ENCODE data around the gene SMR3A.

Gene SMR3A

DNA sequence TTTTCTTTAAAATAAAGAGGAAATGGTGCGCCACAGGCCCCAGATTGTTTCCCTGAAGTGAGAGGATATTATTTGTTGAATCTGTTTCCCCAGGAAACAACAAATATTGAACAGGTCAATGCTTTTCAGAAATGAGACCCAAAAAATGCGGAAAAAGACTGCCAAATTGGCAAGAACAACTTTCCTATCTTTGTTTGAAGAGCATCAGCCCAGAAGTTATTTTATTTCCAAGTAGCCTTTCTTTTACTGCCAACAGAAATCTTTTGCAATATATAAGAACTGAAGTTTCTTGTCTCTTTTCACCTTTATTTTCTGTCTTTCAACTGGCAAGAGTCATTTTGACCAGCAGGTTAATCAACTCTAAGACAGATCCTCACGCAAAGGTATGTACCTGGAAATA lies at the start of gene SMR3A:
Gene SMR3A, plus strand, starts transcription at position 301 of the 400 bp plus-strand sequence. CDS start 1,356 bp downstream, outside the sequence.
- no peak for DNase-seq

DNA sequence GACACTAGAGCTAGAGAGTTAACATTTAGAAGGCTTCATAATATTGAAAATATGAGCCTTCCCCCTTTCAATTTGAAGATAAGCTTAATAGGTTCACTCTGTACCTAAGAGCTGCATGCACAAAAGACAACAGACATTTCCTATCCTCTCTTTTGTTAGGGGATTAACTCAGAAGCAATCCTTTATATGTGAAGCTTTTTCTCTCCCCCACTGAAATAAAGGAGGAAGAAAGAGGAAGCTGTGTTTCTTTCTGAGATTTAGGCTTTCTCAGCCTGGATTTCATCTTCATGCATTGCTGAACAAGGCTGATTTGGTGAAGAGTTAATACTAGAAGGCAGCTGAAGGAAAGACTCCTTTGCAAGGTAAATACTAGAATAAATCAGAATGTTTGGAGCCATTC lies 46.8 kb upstream of the SMR3A start:
- DNase-seq, result no peak

DNA sequence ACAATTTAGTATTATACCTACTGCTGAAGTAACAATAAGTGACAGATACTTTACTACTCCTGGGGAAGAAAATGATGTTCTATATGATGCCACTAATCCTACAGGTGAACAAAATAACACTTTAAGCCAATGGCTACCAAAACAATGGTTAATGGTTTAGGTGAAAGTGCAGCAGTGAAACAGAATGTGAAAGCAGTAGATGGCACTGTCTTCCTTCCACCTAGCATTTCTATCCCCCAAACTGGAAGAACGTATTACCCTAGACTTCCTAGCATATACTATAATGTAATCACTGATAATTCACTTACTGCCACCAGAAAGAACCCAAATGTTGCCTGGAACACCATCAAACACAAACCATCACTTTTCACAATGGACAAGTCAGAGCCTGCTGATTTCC lies 44.6 kb upstream of the SMR3A start:
- no peak for DNase-seq

DNA sequence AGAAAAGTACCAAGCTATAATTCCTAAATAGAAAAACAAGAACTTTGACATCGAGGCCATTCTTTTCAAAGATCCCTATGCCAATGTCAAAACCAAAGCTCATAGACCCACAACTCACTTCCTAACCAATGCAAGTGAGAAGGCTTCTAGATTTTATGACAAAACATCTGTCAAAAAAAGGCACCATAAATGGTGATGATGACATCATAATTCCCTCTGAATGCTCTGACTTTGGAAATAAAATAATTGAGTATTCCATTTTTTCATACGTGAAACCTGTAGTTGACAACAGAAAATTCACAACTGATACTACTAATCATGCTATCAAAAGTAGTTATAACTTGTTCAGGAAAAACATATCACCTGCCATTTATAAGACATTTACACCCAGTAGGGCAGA lies 34.5 kb upstream of the SMR3A start:
- no peak for DNase-seq

DNA sequence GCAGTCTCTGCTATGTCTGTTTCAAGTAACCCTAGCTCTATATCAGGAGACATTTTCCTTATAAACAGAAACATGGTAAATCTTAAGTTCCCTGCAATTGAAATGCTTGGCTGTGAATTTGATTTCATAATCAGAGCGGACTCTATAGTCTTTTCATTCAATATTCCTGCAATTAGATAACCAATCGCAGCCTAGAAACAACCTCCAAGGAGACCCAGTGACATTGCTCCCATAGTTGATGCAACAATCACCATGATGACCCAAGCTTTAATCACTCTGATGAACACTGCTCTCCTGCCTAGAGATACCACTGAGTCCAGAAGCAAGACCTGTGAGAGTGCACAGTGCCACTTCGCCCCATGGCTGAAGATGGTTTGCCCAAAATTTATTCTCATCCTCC lies 25.9 kb upstream of the SMR3A start, which contains the start of gene CABS1:
Gene CABS1, plus strand, starts transcription at position 301 of the 400 bp plus-strand sequence. Its CDS starts 59 bp downstream, at position 360.
- DNase-seq, result no peak

DNA sequence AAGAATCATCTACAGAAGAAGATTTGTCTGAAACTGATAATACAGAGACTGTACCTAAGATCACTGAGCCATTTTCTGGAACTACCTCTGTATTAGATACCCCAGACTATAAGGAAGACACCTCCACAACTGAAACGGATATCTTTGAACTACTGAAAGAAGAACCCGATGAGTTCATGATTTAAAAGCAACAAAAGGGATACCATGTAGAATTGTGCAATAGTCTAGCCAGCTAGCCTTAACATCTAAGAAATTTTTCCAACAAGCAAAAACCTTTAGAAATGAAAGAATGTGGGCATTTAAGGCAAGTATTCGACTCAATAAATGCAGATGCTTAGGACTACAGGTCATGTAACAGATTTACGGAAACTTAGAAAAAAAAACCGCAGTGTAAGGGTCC lies 24.5 kb upstream of the SMR3A start:
- no peak for DNase-seq

DNA sequence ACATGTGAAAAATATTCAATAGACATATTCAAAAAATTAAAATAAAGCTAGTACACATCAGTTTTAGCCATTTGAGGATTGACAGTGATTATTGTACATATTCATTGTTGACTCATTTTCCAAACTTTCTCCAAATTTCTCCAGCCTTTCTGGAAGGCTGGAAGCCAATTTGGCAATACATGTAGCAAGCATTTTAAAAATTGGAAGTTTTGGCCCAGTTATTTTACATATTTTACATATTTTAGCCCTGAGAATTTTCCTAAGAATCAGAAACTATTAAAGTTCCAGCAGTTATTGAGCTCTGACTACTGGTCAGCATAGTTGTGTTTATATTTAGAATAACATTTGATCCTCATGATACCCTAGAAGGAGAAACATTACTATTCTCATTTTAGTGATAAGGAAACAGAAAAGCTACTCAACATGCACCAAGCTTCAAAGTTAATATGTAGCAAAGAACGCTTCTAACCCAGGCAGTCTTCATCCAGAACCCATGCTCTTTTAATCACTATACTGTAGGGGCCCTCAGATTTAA lies 22.6 kb upstream of the SMR3A start:
- DNase-seq, result no peak

DNA sequence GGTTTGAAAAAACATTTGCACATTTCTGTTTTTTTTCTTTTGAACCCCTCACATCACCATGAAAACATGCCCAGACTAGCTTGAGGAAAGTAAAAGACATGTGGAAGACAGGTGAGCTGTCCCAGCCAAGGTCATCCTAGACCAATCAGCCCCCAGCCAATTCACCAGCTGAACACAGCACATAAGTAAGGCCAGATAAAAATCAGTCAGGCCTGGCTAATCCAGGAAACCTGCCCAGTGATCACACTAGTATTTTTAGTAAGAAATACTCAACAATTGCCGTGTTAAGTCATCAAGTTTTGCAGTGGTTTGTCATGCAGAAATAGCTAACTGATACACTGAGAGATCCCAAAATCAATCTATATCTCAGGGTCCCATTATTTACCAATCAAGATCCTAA lies 4.4 kb upstream of the SMR3A start:
- DNase-seq, result no peak

DNA sequence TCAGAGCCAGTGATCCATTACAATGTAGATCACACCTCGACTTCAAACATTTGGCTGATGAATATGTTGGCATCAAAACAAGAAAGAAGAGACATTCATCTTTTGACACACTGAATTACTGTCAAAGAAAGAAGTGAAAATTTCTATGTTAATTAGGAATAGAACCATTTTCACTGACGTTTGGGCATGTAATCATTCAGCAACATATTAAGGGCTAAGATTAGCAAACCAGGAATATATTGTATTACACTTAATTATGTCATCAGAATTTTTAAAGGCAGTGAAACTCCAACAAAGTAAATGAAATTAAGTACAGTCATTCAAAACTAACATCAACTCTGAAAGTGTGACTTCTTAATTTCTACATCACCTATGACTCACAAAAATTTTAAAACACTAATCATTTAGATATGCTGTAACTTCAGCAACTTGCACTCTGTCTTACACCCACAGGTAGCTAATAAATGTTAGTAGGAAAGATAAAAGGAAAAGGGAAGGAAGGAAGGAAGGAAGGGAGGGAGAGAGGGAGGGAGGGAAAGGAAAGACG lies 1.4 kb upstream of the SMR3A start:
- DNase-seq, result no peak

DNA sequence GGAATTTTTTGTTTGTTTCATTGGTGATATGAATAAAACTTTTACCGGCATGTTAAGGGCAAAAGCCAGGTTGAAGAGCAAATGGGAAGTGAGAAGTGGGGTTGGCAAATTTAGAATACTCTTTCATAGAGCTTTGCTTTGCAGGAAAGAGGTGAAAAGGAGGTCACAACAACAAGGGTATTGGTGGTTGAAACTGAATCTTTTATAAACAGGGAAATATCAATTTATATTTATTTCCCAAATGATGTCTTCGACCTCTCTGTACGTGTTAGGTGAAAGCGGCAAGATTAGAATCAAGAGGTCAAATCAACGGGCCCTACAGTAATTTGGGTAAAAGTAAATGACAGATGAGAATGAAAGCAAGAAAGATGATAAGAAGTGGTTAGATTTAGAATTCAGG lies 3.4 kb downstream of the SMR3A start:
- no peak for DNase-seq

DNA sequence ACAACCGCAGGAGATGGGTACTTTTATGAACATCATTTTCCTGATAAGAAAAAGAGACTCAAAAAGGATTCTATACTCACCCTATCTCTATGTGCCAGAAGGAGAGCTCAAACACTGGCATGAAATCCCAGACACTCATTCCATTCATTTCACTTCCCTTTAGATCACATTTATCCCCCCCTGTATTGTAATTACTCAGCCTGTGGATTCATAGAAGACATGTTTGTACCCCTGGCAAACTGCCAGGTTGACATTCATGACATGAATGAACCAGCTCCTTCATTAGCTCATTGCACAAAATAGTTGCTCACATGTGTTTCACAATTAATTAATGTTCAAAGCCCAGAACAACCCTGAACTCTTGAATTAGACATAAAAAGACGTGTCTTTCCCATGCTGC lies 4.9 kb downstream of the SMR3A start:
- no peak for DNase-seq

DNA sequence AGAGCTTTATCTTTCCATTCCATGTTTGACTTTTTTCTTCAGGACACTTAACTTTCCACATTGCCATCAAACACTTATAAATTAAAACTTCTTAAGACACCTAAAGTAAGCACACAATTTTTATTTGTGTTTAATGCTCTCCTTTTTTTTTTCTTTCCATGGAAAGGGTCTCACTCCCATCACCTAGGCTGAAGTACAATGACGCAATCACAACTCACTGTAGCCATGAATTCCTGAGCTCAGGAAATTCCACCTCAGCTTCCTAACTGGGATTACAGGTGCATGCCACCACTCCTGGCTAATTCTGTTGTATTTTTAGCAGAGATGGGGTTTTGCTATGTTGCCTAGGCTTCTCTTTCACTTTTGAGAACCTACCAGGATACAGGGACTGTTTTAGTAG lies 7.3 kb downstream of the SMR3A start:
- no peak for DNase-seq

DNA sequence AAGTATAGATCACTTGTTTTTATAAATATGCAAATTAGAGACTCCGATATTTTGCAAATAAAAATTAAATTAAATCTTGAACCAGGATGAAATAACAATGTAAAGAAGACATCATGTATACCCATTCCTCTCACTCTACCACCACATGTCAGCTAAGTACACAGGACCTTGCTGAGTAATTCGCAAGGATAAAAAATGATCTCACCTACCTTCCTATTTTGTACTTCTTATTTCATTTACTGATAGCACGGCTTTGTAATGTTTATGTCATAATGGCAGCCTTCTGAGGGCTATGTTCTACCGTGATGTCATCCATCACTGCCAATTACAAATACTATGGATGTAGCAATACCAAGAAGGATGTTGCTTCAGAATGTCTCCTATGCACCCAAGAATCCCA lies 11.4 kb downstream of the SMR3A start:
- DNase-seq, result no peak

DNA sequence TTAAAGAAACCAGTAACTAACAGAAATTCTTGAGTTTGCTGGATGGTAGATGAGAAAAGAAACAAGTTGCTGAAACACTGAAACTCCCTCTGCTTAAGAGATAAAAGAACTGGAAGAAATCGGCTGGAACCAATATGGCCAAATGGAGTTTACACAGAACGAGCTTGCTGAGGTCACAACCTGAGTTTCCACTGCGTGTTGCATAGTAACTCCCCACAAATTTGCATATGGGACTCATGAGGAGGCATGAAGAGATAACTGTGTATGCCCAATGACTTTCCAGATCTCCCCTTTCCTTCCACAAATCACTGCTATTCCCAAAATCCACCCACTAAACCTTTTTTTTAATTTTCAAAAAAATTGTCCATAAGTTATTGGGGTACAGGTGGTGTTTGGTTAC lies 12.2 kb downstream of the SMR3A start:
- no peak for DNase-seq

DNA sequence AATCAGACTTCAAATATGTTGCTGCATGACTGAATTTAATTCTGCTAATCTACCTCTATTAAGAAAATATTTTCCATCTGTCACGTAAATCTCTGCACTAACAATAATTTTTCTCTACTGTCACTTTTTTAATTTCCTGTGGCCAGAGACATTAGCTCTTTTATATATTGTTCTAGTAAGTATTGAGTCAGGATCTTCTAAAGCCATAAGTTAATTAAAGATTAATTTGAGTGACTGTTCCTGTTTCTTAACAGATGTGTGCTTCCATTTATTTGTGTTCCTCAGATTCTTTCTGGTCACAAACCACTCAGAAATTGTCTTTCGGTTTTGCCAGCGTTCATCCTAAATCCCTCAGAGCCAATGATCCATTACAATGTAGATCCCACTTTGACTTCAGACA lies 20.0 kb downstream of the SMR3A start:
- DNase-seq, result no peak

DNA sequence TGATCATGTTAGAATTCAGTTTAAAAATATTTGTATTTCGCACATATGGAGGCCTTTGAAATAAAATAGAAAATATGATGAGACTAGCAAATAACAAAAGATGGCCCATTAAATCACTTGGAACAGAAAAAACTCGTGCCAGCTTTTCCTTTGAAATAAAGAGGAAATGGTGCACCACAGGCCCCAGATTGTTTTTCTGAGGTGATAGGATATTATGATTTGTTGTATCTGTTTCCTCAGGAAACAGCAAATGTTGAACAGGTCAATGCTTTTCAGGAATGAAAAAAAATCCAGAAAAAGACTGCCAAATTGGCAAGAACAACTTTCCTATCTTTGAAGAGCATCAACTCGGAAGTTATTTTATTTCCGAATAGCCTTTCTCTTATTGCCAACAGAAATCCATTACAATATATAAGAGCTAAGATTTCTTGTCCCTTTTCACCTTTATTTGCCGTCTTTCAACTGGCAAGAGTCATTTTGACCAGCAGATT lies 22.2 kb downstream of the SMR3A start, which contains the start of gene SMR3B:
Gene SMR3B, plus strand, starts transcription at position 441 of the 491 bp plus-strand sequence. CDS start 1,380 bp downstream, outside the sequence.
- DNase-seq, result no peak

DNA sequence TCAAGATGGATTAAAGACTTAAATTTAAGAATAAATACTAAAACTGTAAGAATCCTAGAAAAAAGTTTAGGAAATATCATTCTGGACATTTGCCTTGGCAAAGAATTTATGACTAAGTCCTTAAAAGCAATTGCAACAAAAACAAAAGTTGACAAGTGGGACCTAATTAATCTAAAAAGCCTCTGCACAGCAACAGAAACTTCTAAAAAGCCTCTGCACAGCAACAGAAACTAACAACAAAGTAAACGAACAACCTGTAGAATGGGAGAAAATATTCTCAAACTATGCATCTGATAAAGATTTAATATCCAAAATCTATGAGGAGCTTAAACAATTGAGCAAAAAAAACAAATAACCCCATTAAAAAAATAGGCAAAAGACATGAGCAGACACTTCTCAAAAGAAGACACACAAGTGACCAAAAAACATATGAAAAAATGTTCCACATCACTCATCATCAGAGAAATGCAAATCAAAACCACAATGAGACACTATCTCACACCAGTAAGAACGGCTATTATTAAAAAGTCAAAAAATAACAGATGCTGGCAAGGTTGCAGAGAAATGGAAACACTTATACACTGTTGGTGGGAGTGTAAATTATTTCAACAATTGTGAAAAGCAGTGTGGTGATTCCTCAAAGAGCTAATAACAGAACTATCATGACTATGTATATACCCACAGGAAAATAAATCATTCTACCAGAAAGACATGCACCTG lies 31.7 kb downstream of the SMR3A start:
- no peak for DNase-seq

DNA sequence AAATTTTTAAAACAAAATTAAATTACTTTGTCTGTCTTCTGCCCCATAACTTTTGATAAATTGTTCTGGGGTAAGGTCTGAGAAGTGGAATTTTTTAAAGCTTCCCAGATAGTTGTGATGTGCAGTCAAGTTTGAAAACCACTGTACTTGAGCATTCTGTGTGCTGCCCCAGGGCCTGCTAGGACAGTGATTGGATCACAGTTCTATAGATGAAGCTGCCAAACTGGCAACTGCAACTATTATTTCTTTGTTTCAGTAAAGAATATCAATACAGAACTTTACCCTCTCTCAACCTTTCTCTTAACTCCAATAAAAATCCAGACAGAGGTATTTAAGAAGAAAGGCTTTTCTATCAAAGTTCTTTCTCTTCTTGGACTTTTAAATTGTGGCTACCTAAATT lies 37.0 kb downstream of the SMR3A start, which contains the start of gene OPRPN:
Gene OPRPN, plus strand, starts transcription at position 361 of the 400 bp plus-strand sequence. CDS start 1,346 bp downstream, outside the sequence.
- no peak for DNase-seq

DNA sequence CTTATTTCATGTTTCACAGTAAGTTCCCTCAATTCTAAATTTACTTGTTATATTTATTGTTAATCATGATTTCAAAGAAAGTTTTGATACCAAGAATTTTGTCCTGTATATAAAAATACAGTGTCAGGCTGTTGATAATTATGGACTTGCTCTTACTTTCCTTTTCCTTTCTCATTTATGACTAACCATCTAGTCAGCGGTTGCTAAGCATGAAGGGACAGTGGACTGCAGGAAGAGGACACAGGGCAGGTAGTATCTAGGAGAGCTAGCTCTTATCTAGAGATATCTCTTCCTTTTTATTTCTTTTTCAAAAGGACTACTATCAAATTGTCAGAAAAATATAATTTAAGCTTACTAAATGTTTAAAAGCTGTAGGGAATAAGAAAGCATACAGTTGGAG lies 38.8 kb downstream of the SMR3A start:
- DNase-seq, result no peak

DNA sequence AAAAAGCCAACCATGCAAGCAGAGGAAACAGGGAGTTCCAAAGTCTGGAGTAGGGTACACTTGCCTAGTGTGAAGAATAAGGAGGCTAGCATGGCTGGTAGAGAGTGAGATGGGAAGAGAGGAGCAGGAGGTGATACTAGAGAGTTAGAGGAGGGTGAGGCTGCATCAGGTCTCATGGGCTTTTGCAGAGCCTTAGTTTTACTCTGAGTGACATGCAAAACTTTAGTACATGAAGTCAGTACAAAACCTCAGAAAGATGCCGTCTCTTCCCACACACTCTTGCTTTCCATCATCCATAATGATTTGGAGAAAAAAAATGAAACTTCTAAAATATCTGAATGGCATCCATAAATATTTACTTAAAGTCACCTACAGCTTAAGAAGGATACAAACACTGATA lies 42.2 kb downstream of the SMR3A start:
- DNase-seq, result no peak

DNA sequence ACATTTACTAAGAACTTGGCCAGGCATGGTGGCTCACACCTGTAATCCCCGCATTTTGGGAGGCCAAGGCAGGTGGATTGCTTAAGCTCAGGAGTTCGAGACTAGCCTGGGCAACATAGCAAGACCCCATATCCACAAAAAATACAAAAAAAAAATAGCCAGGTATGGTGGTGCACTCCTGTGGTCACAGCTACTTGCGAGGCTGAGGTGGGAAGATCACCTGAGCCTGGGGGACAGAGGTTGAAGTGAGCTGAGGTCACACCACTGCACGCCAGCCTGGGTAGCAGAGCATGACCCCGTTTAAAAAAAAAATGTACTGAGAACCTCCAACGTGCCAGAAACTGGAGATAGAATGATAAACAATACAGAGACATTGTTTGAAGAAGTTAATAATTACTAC lies 45.2 kb downstream of the SMR3A start:
- no peak for DNase-seq
